Activated CD4-positive, alpha-beta T cell treated with anti-CD3 and anti-CD28 coated beads for 24 hours (primary cell): ENCODE results near the gene MLX.
"Not testable (repeated sequence)": the region's sequence is repeated elsewhere in the genome, so short reads cannot be mapped to it uniquely, and the experiment has no call there.

Experiments used
- DNase-seq, 2 donors: peaks; one replicate each; pipeline ENCODE4 v3.0.0-alpha.2; 2020; ENCODE audit warnings: low read depth in 2 of 2

The MLX gene

GRCh38 chr17:42536372-42537155 lies 30.3 kb upstream of the MLX start:
- DNase-seq, result peak; percentile 61 to 66

- no peak for DNase-seq
Observed at GRCh38 chr17:42537156-42537805, 29.6 kb upstream of the MLX start.

GRCh38 chr17:42537826-42538451 lies 29.0 kb upstream of the MLX start:
- DNase-seq, result no peak

- no peak for DNase-seq
Observed at GRCh38 chr17:42538482-42538881, 28.4 kb upstream of the MLX start.

- DNase-seq, result not testable (repeated sequence)
Observed at GRCh38 chr17:42540558-42540957, 26.3 kb upstream of the MLX start.

GRCh38 chr17:42541041-42541833 lies 25.7 kb upstream of the MLX start:
- no peak for DNase-seq

- DNase-seq, result no peak
Observed at GRCh38 chr17:42543190-42544079, 23.5 kb upstream of the MLX start.

GRCh38 chr17:42544874-42545283 lies 22.0 kb upstream of the MLX start:
- DNase-seq, result no peak

GRCh38 chr17:42545755-42546505 lies 21.0 kb upstream of the MLX start:
- not testable (repeated sequence) for DNase-seq

GRCh38 chr17:42547001-42547461 lies 19.9 kb upstream of the MLX start:
- DNase-seq, result no peak

GRCh38 chr17:42547698-42548069 lies 19.2 kb upstream of the MLX start:
- no peak for DNase-seq

GRCh38 chr17:42548070-42548837 lies 18.6 kb upstream of the MLX start:
- DNase-seq, result peak; percentile 69 to 83

GRCh38 chr17:42548993-42549755 lies 17.7 kb upstream of the MLX start:
- DNase-seq, result no peak

- DNase-seq, result not testable (repeated sequence)
Observed at GRCh38 chr17:42552736-42553135, 14.2 kb upstream of the MLX start, which contains the start of gene HSD17B1. Gene HSD17B1, plus strand, starts transcription at chr17:42552923. Its CDS starts 11 bp downstream, at chr17:42552934.

- DNase-seq, result no peak
Observed at GRCh38 chr17:42553161-42553818, 13.6 kb upstream of the MLX start.

- no peak for DNase-seq
Observed at GRCh38 chr17:42553866-42554249, 13.0 kb upstream of the MLX start.

GRCh38 chr17:42554250-42555121 lies 12.4 kb upstream of the MLX start:
- DNase-seq, result peak; percentile 49 to 73
